OCI-LY1 (cell line): ENCODE results near the gene CNNM4.

Source experiments
- EZH2 ChIP-seq: fragments of 200-600 bp; sonication (generic), shearing (Covaris generic); IDR thresholded peaks from 2 replicates; pipeline ENCODE4 v1.8.0; 2017; ENCODE audit warnings: borderline replicate concordance, mixed run types, mild to moderate bottlenecking, antibody characterized with exemption, low read length, moderate library complexity, mixed read lengths
- TF ChIP-seq, protein P1 (sequence below): fragments of 200-600 bp; sonication (generic), shearing (Covaris generic); IDR thresholded peaks from 2 replicates; pipeline ENCODE4 v1.5.1; 2017; ENCODE audit warnings: mild to moderate bottlenecking, antibody characterized with exemption, low read length, moderate library complexity, mixed read lengths

GRCh38 chr2:96828436-96828835, 67.7 kb downstream of the CNNM4 start:
- TF ChIP-seq, protein P1, sequence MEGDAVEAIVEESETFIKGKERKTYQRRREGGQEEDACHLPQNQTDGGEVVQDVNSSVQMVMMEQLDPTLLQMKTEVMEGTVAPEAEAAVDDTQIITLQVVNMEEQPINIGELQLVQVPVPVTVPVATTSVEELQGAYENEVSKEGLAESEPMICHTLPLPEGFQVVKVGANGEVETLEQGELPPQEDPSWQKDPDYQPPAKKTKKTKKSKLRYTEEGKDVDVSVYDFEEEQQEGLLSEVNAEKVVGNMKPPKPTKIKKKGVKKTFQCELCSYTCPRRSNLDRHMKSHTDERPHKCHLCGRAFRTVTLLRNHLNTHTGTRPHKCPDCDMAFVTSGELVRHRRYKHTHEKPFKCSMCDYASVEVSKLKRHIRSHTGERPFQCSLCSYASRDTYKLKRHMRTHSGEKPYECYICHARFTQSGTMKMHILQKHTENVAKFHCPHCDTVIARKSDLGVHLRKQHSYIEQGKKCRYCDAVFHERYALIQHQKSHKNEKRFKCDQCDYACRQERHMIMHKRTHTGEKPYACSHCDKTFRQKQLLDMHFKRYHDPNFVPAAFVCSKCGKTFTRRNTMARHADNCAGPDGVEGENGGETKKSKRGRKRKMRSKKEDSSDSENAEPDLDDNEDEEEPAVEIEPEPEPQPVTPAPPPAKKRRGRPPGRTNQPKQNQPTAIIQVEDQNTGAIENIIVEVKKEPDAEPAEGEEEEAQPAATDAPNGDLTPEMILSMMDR = no peak
- no peak for TF ChIP-seq EZH2
